Neuronal stem cell (in vitro differentiated cells): ENCODE measurements around the gene CTRL.

Experiments
- DNase-seq: peaks from one replicate; pipeline ENCODE4 v3.0.0-alpha.2; 2013; ENCODE audit warnings: low spot score
- H2AFZ ChIP-seq: one replicate; pipeline ENCODE4 v1.6.1; 2013; ENCODE audit warnings: mild to moderate bottlenecking, low read length, inconsistent platforms
- H2AK5ac ChIP-seq: 2 replicates; pipeline ENCODE4 v1.6.1; 2013; ENCODE audit warnings: low read depth, mild to moderate bottlenecking, inconsistent platforms, low read length, moderate library complexity, mixed read lengths
- H2BK120ac ChIP-seq: 2 replicates; pipeline ENCODE4 v1.6.1; 2013; ENCODE audit warnings: low read depth, mild to moderate bottlenecking, inconsistent platforms, low read length, moderate library complexity, mixed read lengths
- H2BK12ac ChIP-seq: one replicate; pipeline ENCODE4 v1.6.1; 2013; ENCODE audit warnings: low read length, inconsistent platforms
- H2BK15ac ChIP-seq: 2 replicates; pipeline ENCODE4 v1.6.1; 2013; ENCODE audit warnings: mild to moderate bottlenecking, low read length, inconsistent platforms, mixed read lengths
- H2BK5ac ChIP-seq: one replicate; pipeline ENCODE4 v1.6.1; 2013; ENCODE audit warnings: inconsistent platforms, mild to moderate bottlenecking, low read length, moderate library complexity
- H3K14ac ChIP-seq: one replicate; pipeline ENCODE4 v1.6.1; 2013; ENCODE audit warnings: low read length, inconsistent platforms
- H3K18ac ChIP-seq: 2 replicates; pipeline ENCODE4 v1.6.1; 2013; ENCODE audit warnings: low read length, inconsistent platforms
- H3K23ac ChIP-seq: 2 replicates; pipeline ENCODE4 v1.6.1; 2013; ENCODE audit warnings: low read depth, mild to moderate bottlenecking, mixed read lengths, low read length, inconsistent platforms; ENCODE audit not compliant: poor library complexity
- H3K27ac ChIP-seq: replicated peaks from 3 replicates; pipeline ENCODE4 v1.5.1; 2013; ENCODE audit warnings: low read length, inconsistent platforms
- H3K27me3 ChIP-seq, 3 experiments: 2 replicates each; pipeline ENCODE4 v1.6.1; 2013; ENCODE audit warnings: low read length in 3 of 3, mild to moderate bottlenecking in 2 of 3, inconsistent platforms in 1 of 3, low read depth in 1 of 3, mixed read lengths in 1 of 3, moderate library complexity in 1 of 3; ENCODE audit not compliant: control insufficient read depth in 3 of 3, insufficient read depth in 3 of 3
- H3K36me3 ChIP-seq, 2 donors: replicated peaks in 1 of 2; 2 replicates each; pipeline ENCODE4 v1.6.1; 2013; ENCODE audit warnings: low read length in 2 of 2; ENCODE audit not compliant: control insufficient read depth in 2 of 2, insufficient read depth in 2 of 2
- H3K4ac ChIP-seq: 2 replicates; pipeline ENCODE4 v1.6.1; 2013; ENCODE audit warnings: inconsistent platforms, mild to moderate bottlenecking, low read length, moderate library complexity
- H3K4me1 ChIP-seq, 2 donors: 1 replicate in 1 of 2; 2 replicates in 1 of 2; pipeline ENCODE4 v1.6.1; 2013; ENCODE audit warnings: low read length in 2 of 2, low read depth in 1 of 2; ENCODE audit not compliant: control insufficient read depth in 2 of 2, insufficient read depth in 1 of 2
- H3K4me2 ChIP-seq: one replicate; pipeline ENCODE4 v1.6.1; 2013; ENCODE audit warnings: mild to moderate bottlenecking, low read length, inconsistent platforms; ENCODE audit not compliant: insufficient read depth, poor library complexity, severe bottlenecking
- H3K4me3 ChIP-seq, 2 donors: 2 replicates each; pipeline ENCODE4 v1.5.1; 2013; ENCODE audit warnings: low read length in 2 of 2, mild to moderate bottlenecking in 2 of 2, inconsistent platforms in 1 of 2, moderate library complexity in 1 of 2
- H3K79me1 ChIP-seq: one replicate; pipeline ENCODE4 v1.6.1; 2013; ENCODE audit warnings: low read depth, mild to moderate bottlenecking, inconsistent platforms, low read length, moderate library complexity
- H3K9ac ChIP-seq: one replicate; pipeline ENCODE4 v1.6.1; 2013; ENCODE audit warnings: mild to moderate bottlenecking, low read depth, low read length, inconsistent platforms; ENCODE audit not compliant: poor library complexity
- H3K9me3 ChIP-seq, 2 donors: replicated peaks in 1 of 2; 2 replicates each; pipeline versions ENCODE3 to v1.6.1; 2013; ENCODE audit warnings: low read length in 2 of 2, mild to moderate bottlenecking in 2 of 2, inconsistent platforms in 1 of 2, low read depth in 1 of 2, mixed read lengths in 1 of 2, moderate library complexity in 1 of 2; ENCODE audit not compliant: control insufficient read depth in 2 of 2, insufficient read depth in 1 of 2
- H4K8ac ChIP-seq: one replicate; pipeline ENCODE4 v1.6.1; 2013; ENCODE audit warnings: low read depth, mild to moderate bottlenecking, inconsistent platforms, low read length, moderate library complexity
- H4K91ac ChIP-seq: one replicate; pipeline ENCODE4 v1.6.1; 2013; ENCODE audit warnings: low read length, low read depth, mild to moderate bottlenecking, inconsistent platforms; ENCODE audit not compliant: poor library complexity
- WGBS, 2 donors: extraction: QIAGEN DNeasy Blood & Tissue Kit; methylation state at CpG; one replicate each; pipeline ENCODE4 v1.1.7; 2013; ENCODE audit warnings: missing lambda C conversion rate in 2 of 2, mixed read lengths in 1 of 2; ENCODE audit not compliant: insufficient read length in 2 of 2, insufficient replicate concordance in 1 of 2; ENCODE audit errors: extremely low coverage in 2 of 2; 5-methylcytosine and 5-hydroxymethylcytosine counted together

CTRL gene

GRCh38 chr16:67950335-67950843 is 18.7 kb upstream of the CTRL start:
- WGBS, 2 donors: no CpG with 5 or more reads among the region's 16 CpGs
- no peak overlapping the region for H4K91ac ChIP-seq

GRCh38 chr16:67949645-67950044 is 18.0 kb upstream of the CTRL start:
- no peak overlapping the region for H3K18ac ChIP-seq
- H3K27me3 ChIP-seq: no peaks in the 10 kb centered on the region
- H3K4me2 ChIP-seq: no peak overlapping the region
- no peak overlapping the region for H3K14ac ChIP-seq
- peaks cover 0 to 2% of the 10 kb centered on the region in 2 donors for H3K9me3 ChIP-seq
- no peak overlapping the region for H4K8ac ChIP-seq
- H2BK120ac ChIP-seq: no peak overlapping the region
- peaks cover 10% of the 10 kb centered on the region for H3K79me1 ChIP-seq
- H2AFZ ChIP-seq: no peak overlapping the region
- H2AK5ac ChIP-seq: no peak overlapping the region
- H2BK5ac ChIP-seq: peak overlapping the region; percentile 87
- H4K91ac ChIP-seq: no peak overlapping the region
- H3K23ac ChIP-seq: peak overlapping the region; percentile 73
- peak overlapping the region; percentile 58 for H2BK12ac ChIP-seq
- H3K9ac ChIP-seq: peak overlapping the region; percentile 21
- no peak overlapping the region for H3K27ac ChIP-seq
- H2BK15ac ChIP-seq: no peak overlapping the region
- no peak overlapping the region for H3K4ac ChIP-seq
- DNase-seq: no peak
- H3K36me3 ChIP-seq: peaks cover 77 to 90% of the 10 kb centered on the region in 2 donors
- WGBS, 2 donors: no CpG with 5 or more reads among the region's 11 CpGs
- peaks cover under 1 to 4% of the 10 kb centered on the region in 2 donors for H3K4me1 ChIP-seq
- H3K4me3 ChIP-seq: peak overlapping the region in 1 of 2 donors; percentile 22

More at GRCh38 chr16:67950335-67950843, 18.7 kb upstream of the CTRL start:
- no peak overlapping the region for H4K8ac ChIP-seq
- H2BK15ac ChIP-seq: no peak overlapping the region
- H3K36me3 ChIP-seq: peaks cover 75 to 89% of the 10 kb centered on the region in 2 donors
- peak overlapping the region; percentile 28 for H2AK5ac ChIP-seq
- H3K27ac ChIP-seq: no peak overlapping the region
- no peaks in the 10 kb centered on the region for H3K4me1 ChIP-seq
- no peak overlapping the region for H2AFZ ChIP-seq
- H3K18ac ChIP-seq: no peak overlapping the region
- H3K4me3 ChIP-seq: no peak overlapping the region
- H3K23ac ChIP-seq: peak overlapping the region; percentile 80
- H3K14ac ChIP-seq: no peak overlapping the region
- no peak for DNase-seq
- H3K79me1 ChIP-seq: peaks cover 12% of the 10 kb centered on the region
- H3K9me3 ChIP-seq: peaks cover 0 to 2% of the 10 kb centered on the region in 2 donors
- no peak overlapping the region for H3K4me2 ChIP-seq
- H3K9ac ChIP-seq: no peak overlapping the region
- H2BK12ac ChIP-seq: no peak overlapping the region
- H3K4ac ChIP-seq: no peak overlapping the region
- H3K27me3 ChIP-seq: no peaks in the 10 kb centered on the region
- H2BK120ac ChIP-seq: no peak overlapping the region
- peak overlapping the region; percentile 87 for H2BK5ac ChIP-seq

GRCh38 chr16:67948015-67948414 is 16.4 kb upstream of the CTRL start:
- Histone ChIP-seq H3K4me3 (no peak overlapping the region), H3K79me1 (peaks cover 13% of the 10 kb centered on the region), H3K4me1 (peaks cover 7 to 9% of the 10 kb centered on the region in 2 donors), H4K91ac (no peak overlapping the region), H2BK12ac (no peak overlapping the region), H3K23ac (no peak overlapping the region), H2AFZ (no peak overlapping the region), H2BK120ac (no peak overlapping the region), H2AK5ac (peak overlapping the region; percentile 9), H3K4ac (no peak overlapping the region), H3K9ac (no peak overlapping the region), H3K18ac (no peak overlapping the region), H3K9me3 (peaks cover 0 to 2% of the 10 kb centered on the region in 2 donors), H4K8ac (no peak overlapping the region), H3K14ac (no peak overlapping the region), H3K36me3 (peaks cover 70 to 90% of the 10 kb centered on the region in 2 donors), H2BK5ac (no peak overlapping the region), H3K4me2 (no peak overlapping the region), H3K27me3 (no peaks in the 10 kb centered on the region), H2BK15ac (no peak overlapping the region), H3K27ac (no peak overlapping the region)
- DNase-seq: no peak
- no CpG with 5 or more reads among the region's 15 CpGs for WGBS, 2 donors

GRCh38 chr16:67946966-67947558 is 15.4 kb upstream of the CTRL start:
- Histone ChIP-seq H2AK5ac (peak overlapping the region; percentile 13), H4K91ac (no peak overlapping the region), H3K4me1 (peaks cover 7 to 9% of the 10 kb centered on the region in 2 donors), H2BK12ac (no peak overlapping the region), H3K4me2 (no peak overlapping the region), H3K4me3 (no peak overlapping the region), H3K9me3 (peaks cover 0 to 2% of the 10 kb centered on the region in 2 donors), H3K79me1 (peaks cover 16% of the 10 kb centered on the region), H2AFZ (no peak overlapping the region), H3K9ac (no peak overlapping the region), H2BK5ac (no peak overlapping the region), H3K36me3 (peaks cover 75 to 95% of the 10 kb centered on the region in 2 donors), H3K27ac (no peak overlapping the region), H3K4ac (no peak overlapping the region), H3K18ac (no peak overlapping the region), H2BK15ac (no peak overlapping the region), H3K23ac (peak overlapping the region; percentile 73), H3K14ac (peak overlapping the region; percentile 21), H4K8ac (no peak overlapping the region), H2BK120ac (no peak overlapping the region), H3K27me3 (no peaks in the 10 kb centered on the region)
- no CpG with 5 or more reads among the region's 28 CpGs for WGBS, 2 donors
- no peak for DNase-seq
